HFF-Myc (cell line): ENCODE results near the gene IPO13.

ENCODE experiments used
- DNase-seq: peaks from one replicate; pipeline ENCODE4 v3.0.0-alpha.2; 2011; ENCODE audit warnings: low read depth; ENCODE audit errors: extremely low read depth
- H3K4me3 ChIP-seq: replicated peaks from 2 replicates; pipeline ENCODE4 v1.5.1; 2011; ENCODE audit warnings: low read depth, mild to moderate bottlenecking, control low read depth, low read length
- CTCF ChIP-seq: IDR thresholded peaks from 2 replicates; pipeline ENCODE4 v1.5.1; 2012; ENCODE audit warnings: mild to moderate bottlenecking, low read depth, low read length, control low read depth; ENCODE audit errors: missing control alignments

Gene IPO13

GRCh38 chr1:43960798-43961197 lies 14.0 kb downstream of the IPO13 start:
- DNase-seq = no peak
- TF ChIP-seq CTCF = no peak

GRCh38 chr1:43961692-43962091 lies 14.9 kb downstream of the IPO13 start:
- no peak overlapping the region for H3K4me3 ChIP-seq
- DNase-seq = no peak
- TF ChIP-seq CTCF = no peak

More at GRCh38 chr1:43960798-43961197, 14.0 kb downstream of the IPO13 start:
- no peak overlapping the region for H3K4me3 ChIP-seq

DNA sequence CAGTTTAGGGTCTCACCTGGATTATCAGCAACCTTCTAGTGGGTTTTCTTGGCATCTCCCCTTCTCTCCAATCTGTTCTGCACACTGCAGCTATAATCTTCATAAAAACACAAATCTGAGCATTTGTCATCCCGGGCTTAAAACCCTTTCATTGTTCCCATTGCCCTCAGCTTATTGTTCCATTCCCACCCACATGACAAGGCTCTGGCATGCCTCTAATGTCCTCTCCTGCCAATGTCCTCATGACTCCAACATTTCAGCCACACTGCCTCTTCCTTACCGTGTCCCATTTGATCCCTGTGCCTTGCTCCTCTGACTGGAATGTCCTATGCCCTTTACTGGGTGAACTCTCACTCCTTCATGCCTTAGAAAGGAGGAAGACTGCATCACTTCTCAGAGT lies 15.6 kb downstream of the IPO13 start:
- no peak for TF ChIP-seq CTCF
- no peak for DNase-seq
- H3K4me3 ChIP-seq = no peak overlapping the region

GRCh38 chr1:43963006-43963405 lies 16.3 kb downstream of the IPO13 start:
- no peak for TF ChIP-seq CTCF
- no peak for DNase-seq
- H3K4me3 ChIP-seq = no peak overlapping the region

DNA sequence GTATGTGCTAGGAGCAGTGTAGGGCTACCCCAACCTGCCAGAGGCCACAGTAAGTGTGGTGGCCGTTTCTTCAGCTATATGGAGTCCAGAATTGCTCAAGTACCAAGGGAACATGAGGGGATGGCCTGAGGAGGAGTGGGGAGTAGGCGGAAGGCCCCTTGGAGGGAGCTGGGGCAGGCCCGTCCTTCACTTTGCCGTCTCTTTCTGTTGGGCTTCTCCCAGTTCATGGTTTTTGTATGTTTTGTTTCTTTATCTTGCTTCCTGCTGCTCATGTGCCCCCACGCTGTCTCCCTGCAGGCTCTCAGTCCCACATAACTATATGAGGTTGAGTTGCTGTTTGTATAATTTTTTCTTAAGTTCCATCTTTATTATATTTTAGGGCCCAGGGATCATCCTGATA lies 17.1 kb downstream of the IPO13 start:
- H3K4me3 ChIP-seq = no peak overlapping the region
- DNase-seq = no peak

DNA sequence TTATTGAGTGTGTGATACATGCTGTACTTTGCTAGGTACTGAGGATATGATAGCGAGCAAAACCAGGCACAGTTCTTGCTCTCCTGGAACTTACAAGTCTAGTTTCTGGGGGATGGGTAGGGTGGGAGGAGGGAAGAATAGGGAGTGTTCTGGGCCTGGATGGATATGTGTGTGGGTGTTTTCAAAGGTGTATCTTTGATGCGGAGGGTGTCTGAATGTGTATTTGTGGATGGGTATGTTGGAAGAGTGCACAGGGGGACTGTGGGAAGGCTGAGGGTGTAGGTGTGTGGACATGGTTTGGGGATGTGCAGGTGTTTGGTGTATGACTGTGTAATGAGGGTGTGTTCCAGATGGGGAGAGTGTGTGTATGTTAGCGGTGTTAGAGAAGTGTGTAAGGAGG lies 18.6 kb downstream of the IPO13 start:
- no peak overlapping the region for H3K4me3 ChIP-seq
- DNase-seq = no peak
- TF ChIP-seq CTCF = no peak

More for the DNA sequence above, 17.1 kb downstream of the IPO13 start:
- TF ChIP-seq CTCF = no peak

GRCh38 chr1:43968348-43968948 lies 21.7 kb downstream of the IPO13 start:
- DNase-seq = no peak
- no peak for TF ChIP-seq CTCF
- H3K4me3 ChIP-seq = no peak overlapping the region
